ENCODE data around the gene MED14. TPM values are rescaled to one million over a fixed set of nuclear protein-coding genes. Genes with fewer than 3 reads are reported as not detected.
A peak's percentile ranks its signal among the peaks of the same experiment; 100 is the strongest.
"Not testable (repeated sequence)": the region's sequence is repeated elsewhere in the genome, so short reads cannot be mapped to it uniquely, and the experiment has no call there.

The MED14 gene
- 17.4 and 43.6 TPM in 2 replicates for total RNA-seq (2014; rRNA removed; shearing (Covaris generic))

DNA sequence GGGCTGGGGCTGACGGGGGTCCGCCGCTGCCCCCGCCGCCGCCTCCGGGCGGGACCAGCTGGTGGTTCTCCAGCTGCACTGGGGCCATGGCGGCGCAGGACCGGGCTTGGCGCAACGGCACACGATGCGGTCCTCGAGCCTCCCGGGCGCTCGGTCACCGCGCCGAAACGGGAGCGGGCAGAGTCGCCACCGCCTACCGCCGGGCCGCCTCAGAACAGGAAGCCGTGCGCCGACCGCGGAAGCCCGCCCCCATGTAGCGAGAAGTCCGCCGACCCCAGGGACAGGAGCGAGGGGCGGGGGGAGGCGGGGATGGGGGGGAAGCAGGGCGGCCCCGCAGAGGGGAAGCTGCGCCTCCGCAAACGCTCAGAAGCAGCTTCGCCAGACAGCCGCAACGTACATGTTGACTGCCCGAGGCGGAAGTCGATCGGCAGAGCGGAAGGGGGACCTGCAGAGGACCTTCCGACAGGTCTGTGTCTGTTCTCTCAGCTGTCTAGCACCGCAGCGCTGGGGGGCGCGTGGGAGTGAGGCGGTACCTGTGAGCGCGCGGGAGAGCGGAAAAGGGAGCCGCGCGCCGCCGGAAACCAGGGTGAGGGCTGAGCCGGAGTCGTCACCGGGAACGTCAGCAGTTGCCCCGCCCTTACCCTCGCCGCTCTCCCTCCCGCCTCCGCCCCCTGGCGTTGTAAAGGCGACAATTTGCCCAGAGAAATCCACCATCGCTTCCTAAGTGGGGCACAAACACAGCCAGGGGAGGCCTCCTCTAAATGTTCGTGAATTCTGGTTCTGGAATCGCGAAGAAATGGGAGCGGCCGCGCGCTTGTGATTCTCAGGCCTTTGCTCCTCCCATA is at the start of gene MED14:
TSS of gene MED14 (minus strand) at position 218 of the 845 bp plus-strand sequence. CDS start at position 88, 130 bp downstream.
- peak; percentile 92 for DNase-seq (ENCODE audit: low read depth)

DNA sequence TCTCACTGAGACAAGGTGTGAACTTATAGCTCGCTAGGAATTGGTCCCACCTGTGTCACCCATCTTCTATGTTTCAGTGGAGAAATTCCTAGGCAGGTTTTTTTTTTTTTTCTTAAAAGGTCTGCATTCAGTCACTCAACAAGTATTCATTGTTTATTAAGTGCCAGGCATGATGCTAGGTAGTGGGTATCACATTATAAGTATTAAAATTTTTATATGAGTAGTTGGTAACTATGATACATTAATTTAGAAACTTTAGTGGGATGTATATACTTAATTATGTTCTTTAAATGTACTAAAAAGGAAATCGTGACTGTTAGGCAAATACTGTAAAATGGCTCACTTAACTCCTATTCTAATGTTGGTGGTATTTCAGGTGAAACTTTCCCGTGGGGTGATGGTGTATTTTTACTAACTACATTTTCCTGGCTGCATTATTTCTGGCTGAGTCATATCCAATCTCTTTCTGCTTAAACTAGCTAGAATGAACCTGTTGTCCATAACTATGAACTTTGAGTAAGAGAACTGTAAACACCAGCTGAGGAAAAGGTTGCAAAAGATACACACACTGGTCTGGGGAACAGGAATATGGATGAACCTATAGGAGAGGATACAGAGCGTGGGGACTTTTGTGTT is 49.3 kb upstream of the MED14 start:
- DNase-seq (ENCODE audit: low read depth): no peak

DNA sequence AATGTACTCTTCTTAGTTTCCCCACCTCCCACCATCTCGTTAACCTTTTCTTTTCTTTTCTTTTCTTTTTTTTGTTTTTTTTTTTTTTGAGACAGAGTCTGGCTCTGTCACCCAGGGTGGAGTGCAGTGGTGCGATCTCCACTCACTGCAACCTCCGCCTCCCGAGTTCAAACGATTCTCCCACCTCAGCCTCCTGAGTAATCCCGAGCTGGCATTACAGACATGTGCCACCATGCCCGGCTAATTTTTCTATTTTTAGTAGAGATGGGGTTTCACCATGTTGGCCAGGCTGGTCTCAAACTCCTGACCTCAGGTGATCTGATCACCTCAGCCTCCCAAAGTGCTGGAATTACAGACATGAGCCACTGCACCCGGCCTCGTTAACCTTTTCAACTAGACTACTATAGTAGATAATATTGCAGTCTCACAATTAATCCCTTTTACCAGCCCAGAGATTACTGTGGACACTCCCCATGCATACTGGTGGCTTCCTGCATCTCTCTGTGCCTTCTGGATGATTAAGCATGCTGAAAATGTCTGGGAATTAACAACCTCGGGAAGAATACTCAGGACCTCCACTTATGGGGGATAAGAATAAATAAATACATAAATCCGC is 47.4 kb upstream of the MED14 start:
- not testable (repeated sequence) for DNase-seq (ENCODE audit: low read depth)

DNA sequence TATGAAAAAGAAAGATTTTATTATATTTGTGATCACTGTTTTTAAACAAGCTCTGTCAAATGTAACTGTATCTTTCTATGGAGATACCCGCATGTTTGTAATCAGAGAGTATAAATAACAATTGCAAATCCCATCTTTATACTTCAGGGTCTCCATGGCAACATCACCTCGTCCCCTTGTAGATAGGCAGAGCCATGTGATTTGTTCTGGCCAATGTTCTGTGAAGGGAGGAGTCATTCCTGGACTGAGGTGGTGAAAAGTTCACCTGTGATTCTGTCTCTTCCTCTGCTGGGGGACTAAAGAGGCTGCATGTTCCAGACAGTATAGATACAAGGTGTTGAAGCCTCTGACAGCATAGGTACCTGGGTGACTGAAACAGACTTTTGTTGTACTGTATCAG is 45.6 kb upstream of the MED14 start:
- DNase-seq (ENCODE audit: low read depth): no peak

GRCh38 chrX:40780082-40780481 is 44.7 kb upstream of the MED14 start:
- no peak for DNase-seq (ENCODE audit: low read depth)

GRCh38 chrX:40778861-40779575 is 43.7 kb upstream of the MED14 start:
- DNase-seq (ENCODE audit: low read depth): peak; percentile 44

DNA sequence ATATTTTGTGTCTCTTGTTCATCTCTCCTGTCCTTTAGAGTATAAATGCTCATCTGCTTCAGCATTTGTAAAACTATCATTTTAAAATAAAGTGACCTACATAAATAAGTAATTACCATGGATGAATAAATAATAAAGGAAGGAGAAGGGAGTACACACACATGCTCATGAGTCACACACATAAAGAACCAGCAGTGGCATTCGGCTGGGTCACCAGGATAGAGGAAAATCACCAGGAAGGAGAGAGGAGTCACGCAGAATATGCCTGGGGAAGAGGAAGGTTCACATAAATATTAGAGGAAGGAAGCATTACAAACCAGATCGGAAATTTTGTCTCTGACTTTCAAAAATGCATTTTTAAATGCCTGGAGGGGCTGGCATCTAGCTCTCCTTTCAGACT is 38.5 kb upstream of the MED14 start:
- peak; percentile 49 for DNase-seq (ENCODE audit: low read depth)

- DNase-seq (ENCODE audit: low read depth): no peak
Measured at GRCh38 chrX:40773188-40773587, 37.8 kb upstream of the MED14 start.

- DNase-seq (ENCODE audit: low read depth): peak; percentile 28
Measured at GRCh38 chrX:40772290-40772689, 36.9 kb upstream of the MED14 start.

GRCh38 chrX:40761762-40762161 is 26.4 kb upstream of the MED14 start:
- DNase-seq (ENCODE audit: low read depth): no peak

- no peak for DNase-seq (ENCODE audit: low read depth)
Measured at GRCh38 chrX:40759374-40759773, 24.0 kb upstream of the MED14 start.

- DNase-seq (ENCODE audit: low read depth): no peak
Measured at GRCh38 chrX:40757058-40757457, 21.7 kb upstream of the MED14 start.

DNA sequence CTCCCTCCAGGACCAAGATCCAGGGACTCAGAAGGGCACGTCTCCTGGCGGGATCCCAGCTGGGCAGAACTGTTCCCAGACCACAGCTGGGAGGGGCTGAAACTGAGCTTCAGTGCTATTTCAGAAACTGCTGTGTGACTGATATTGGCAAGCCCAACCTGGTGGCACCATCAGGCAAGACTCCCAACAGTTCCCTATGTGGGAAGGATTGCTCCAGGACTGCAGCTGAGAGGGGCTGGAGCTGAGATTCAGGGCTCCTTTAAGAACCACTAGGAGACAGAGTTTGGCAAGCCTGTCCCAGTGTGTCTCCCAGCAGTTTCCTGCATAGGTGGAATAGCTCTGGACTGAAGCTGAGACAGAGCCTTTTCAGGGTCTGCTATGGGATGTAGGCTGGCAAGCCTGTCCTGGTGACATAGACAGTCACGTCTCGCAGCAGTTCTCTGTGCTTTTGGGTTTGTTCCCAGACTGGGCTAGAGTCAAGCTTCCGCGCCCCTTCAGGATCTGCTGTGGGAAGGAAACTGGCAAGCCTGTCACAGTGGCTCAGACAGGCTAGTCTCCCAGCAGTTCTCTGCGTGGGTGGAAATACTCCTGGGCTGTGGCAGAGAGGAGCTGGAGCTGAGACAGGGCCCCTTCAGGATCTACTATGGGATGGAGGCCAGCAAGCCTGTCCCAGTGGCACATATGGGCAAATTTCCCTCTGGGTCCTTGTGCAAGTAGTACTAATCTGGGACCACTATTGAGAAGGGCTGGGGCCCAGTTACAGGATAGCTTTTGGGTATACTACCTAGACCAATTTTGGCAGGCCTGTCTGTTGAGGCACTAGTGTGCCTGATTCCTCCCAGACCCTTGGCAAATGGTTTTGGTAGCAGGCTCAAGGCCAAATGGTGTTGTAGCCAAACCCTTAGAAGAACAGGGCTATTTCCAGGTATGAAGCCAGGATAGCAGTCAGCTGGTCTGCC is 20.2 kb upstream of the MED14 start:
- no peak for DNase-seq (ENCODE audit: low read depth)

GRCh38 chrX:40749681-40750494 is 14.5 kb upstream of the MED14 start:
- DNase-seq (ENCODE audit: low read depth): no peak

DNA sequence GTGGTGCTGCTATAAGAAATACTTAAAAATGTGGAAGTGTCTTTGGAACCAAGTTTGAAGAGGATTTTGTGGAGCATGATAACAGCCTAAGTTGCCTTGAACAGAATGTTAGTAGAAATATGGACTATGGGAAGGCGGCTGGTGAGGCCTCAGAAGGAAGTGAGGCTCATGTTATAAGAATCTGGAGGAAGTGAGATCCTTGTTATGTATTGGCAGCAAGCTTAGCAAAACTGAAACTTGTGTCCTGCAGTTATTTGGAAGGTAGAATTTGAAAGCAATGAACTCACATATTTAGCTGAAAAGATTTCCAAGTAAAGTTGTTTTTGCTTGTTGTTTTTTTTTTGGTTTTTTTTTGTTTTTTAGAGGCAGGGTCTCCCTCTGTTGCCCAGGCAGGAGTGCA is 13.6 kb upstream of the MED14 start:
- DNase-seq (ENCODE audit: low read depth): no peak

DNA sequence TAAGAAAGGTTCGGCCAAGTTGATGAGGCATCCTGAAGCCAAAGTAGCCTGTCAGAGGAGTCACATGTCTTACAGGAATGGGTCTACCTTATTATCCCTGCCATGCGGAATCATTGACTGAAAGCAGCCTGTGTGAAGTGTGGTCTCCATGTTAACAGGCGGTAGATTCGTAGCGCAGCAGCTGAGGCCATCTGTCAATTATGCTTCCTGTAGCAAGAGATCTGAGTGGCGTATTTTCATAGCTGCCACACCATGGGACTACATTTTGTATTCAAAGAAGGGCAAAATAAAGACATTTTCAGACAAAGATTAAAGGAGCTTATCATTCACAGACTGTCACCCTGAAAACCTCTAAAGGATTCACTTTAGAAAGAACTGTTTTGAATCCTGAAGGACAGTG is 11.2 kb upstream of the MED14 start:
- no peak for DNase-seq (ENCODE audit: low read depth)

- DNase-seq (ENCODE audit: low read depth): no peak
Measured at GRCh38 chrX:40736170-40736505, 796 bp upstream of the MED14 start.

DNA sequence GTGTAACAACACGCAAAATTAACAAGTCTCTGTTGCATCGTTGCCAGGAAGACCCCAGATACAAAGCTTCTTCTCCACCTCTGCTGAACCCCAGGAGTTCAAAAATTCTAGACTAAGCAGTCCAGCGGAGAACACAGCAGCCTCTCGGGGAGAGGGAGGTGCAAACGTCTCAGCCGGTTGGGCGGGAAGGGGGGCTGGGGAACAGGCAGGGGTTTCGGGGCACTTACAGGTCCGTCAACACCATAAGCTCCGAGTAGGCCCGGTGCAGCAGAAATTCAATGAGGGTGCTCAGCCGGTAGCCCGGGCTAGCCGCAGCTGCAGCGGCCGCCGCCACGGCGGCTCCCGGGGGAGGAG is 394 bp downstream of the MED14 start:
- DNase-seq (ENCODE audit: low read depth): no peak

GRCh38 chrX:40733706-40734105 is 1.6 kb downstream of the MED14 start:
- no peak for DNase-seq (ENCODE audit: low read depth)

- DNase-seq (ENCODE audit: low read depth): not testable (repeated sequence)
Measured at GRCh38 chrX:40732499-40732898, 2.8 kb downstream of the MED14 start.
